Measurements from ENCODE around the gene TMED10. TPM values are rescaled to one million over a fixed set of nuclear protein-coding genes. Genes with fewer than 3 reads are reported as not detected.
"Not testable (repeated sequence)": the region's sequence is repeated elsewhere in the genome, so short reads cannot be mapped to it uniquely, and the experiment has no call there.

TMED10 gene
- total and polyA plus RNA-seq, 2 donors (not counting 1 experiment from before 2014, with no cell fraction given) = 223 to 333 TPM

DNA sequence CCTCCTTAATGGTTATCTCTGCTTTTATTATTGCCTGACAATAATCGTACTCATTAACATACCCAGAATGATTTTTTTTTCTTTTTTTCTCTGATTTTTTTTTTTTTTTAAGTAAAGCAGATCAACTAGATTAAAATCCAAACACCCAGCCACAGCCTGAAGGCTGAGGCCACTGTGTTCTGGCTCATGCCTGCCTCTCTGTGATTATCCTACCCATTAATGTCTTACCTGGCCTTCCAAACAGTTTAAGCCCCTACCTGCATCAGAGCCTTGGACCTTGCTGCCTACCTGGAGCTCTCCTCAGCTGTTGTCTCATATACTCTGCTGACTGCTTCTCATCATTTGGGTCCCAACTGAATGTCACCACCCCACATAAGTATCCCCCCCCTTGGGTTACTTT, 6.8 kb upstream of the TMED10 start:
- Histone ChIP-seq H3K9ac (ENCODE audit: insufficient read depth, low read length) (no peak overlapping the region), H3K4me3 (replicated peaks in 1 of 4; ENCODE audit: control extremely low read depth in 1 of 4, insufficient read depth in 1 of 4, low read depth in 3 of 4, low read length in 4 of 4) (no peak overlapping the region), H3K27ac (ENCODE audit: insufficient read depth, low read length) (no peak overlapping the region), H2AFZ (ENCODE audit: low read length) (no peak overlapping the region), H3K79me2 (ENCODE audit: control insufficient read depth, insufficient read depth, low read length) (no peaks in the 10 kb centered on the region), H3K36me3 (ENCODE audit: control insufficient read depth, insufficient read depth, low read length) (no peaks in the 10 kb centered on the region), H3K9me3 (ENCODE audit: control insufficient read depth, insufficient read depth, low read depth, low read length) (no peaks in the 10 kb centered on the region), H3K4me2 (ENCODE audit: extremely low read depth, insufficient read depth, low read length) (no peak overlapping the region), H4K20me1 (ENCODE audit: control insufficient read depth, extremely low read depth, insufficient read depth, low read length) (no peaks in the 10 kb centered on the region), H3K27me3 (ENCODE audit: control insufficient read depth, insufficient read depth, low read length) (no peaks in the 10 kb centered on the region), H3K4me1 (ENCODE audit: control insufficient read depth, extremely low read depth, insufficient read depth, low read length) (peaks cover 2% of the 10 kb centered on the region)
- no peak for DNase-seq (ENCODE audit: low read depth in 2 of 2)
- TF ChIP-seq, protein P1, sequence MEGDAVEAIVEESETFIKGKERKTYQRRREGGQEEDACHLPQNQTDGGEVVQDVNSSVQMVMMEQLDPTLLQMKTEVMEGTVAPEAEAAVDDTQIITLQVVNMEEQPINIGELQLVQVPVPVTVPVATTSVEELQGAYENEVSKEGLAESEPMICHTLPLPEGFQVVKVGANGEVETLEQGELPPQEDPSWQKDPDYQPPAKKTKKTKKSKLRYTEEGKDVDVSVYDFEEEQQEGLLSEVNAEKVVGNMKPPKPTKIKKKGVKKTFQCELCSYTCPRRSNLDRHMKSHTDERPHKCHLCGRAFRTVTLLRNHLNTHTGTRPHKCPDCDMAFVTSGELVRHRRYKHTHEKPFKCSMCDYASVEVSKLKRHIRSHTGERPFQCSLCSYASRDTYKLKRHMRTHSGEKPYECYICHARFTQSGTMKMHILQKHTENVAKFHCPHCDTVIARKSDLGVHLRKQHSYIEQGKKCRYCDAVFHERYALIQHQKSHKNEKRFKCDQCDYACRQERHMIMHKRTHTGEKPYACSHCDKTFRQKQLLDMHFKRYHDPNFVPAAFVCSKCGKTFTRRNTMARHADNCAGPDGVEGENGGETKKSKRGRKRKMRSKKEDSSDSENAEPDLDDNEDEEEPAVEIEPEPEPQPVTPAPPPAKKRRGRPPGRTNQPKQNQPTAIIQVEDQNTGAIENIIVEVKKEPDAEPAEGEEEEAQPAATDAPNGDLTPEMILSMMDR (conservative IDR thresholded peaks at IDR 0.05 in 1 of 2, IDR thresholded peaks at IDR 0.05 in 1 of 2; ENCODE audit: low read depth in 1 of 2, low read length in 2 of 2) = no peak
- TF ChIP-seq EZH2 (IDR thresholded peaks at IDR 0.05; ENCODE audit: low read length, missing control alignments) = no peak

DNA sequence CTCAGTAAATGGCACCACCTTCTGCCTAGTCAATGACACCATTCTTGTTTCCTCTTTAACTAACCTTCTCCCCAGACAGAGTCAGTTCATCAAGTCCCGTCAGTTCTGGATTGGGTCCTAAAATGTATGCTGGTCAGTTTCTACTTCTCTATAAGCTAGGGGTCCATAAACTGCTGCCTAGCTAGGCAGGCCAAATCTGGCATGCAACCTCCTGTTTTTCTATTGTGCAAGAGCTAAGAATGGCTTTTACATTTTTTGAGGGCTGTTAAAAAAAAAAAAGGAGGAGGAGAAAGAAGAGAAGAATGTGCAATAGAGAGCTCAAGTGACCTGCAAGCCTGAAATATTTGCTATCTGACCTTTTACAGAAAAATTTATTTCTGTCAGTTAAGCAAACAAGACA, 6.4 kb upstream of the TMED10 start:
- Histone ChIP-seq H4K20me1 (ENCODE audit: control insufficient read depth, extremely low read depth, insufficient read depth, low read length) (no peaks in the 10 kb centered on the region), H3K27me3 (ENCODE audit: control insufficient read depth, insufficient read depth, low read length) (no peaks in the 10 kb centered on the region), H3K4me3 (replicated peaks in 1 of 4; ENCODE audit: control extremely low read depth in 1 of 4, insufficient read depth in 1 of 4, low read depth in 3 of 4, low read length in 4 of 4) (no peak overlapping the region), H3K27ac (ENCODE audit: insufficient read depth, low read length) (no peak overlapping the region), H3K79me2 (ENCODE audit: control insufficient read depth, insufficient read depth, low read length) (no peaks in the 10 kb centered on the region), H3K9ac (ENCODE audit: insufficient read depth, low read length) (no peak overlapping the region), H3K36me3 (ENCODE audit: control insufficient read depth, insufficient read depth, low read length) (no peaks in the 10 kb centered on the region), H3K4me1 (ENCODE audit: control insufficient read depth, extremely low read depth, insufficient read depth, low read length) (peaks cover 2% of the 10 kb centered on the region), H3K4me2 (ENCODE audit: extremely low read depth, insufficient read depth, low read length) (no peak overlapping the region), H2AFZ (ENCODE audit: low read length) (no peak overlapping the region), H3K9me3 (ENCODE audit: control insufficient read depth, insufficient read depth, low read depth, low read length) (no peaks in the 10 kb centered on the region)
- peak; percentile 72 to 76 for DNase-seq (ENCODE audit: low read depth in 2 of 2)
- no peak for TF ChIP-seq EZH2 (IDR thresholded peaks at IDR 0.05; ENCODE audit: low read length, missing control alignments)
- TF ChIP-seq, protein P1 (conservative IDR thresholded peaks at IDR 0.05 in 1 of 2, IDR thresholded peaks at IDR 0.05 in 1 of 2; ENCODE audit: low read depth in 1 of 2, low read length in 2 of 2) = no peak

DNA sequence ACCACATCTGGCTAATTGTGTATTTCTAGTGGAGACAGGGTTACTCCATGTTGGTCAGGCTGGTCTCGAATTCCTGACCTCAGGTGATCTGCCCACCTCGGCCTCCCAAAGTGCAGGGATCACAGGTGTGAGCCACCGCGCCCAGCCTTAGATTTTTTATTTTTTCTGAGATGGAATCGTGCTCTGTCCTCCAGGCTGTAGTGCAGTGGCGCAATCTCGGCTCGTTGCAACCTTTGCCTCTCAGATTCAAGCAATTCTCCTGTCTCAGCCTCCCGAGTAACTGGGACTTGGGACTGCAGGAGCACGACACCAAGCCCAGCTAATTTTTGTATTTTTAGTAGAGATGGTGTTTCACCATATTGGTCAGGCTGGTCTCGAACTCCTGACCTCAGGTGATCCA, 5.8 kb upstream of the TMED10 start:
- not testable (repeated sequence) for DNase-seq (ENCODE audit: low read depth in 2 of 2); H3K79me2 ChIP-seq (ENCODE audit: control insufficient read depth, insufficient read depth, low read length); H3K4me1 ChIP-seq (ENCODE audit: control insufficient read depth, extremely low read depth, insufficient read depth, low read length); H3K9ac ChIP-seq (ENCODE audit: insufficient read depth, low read length); H4K20me1 ChIP-seq (ENCODE audit: control insufficient read depth, extremely low read depth, insufficient read depth, low read length); H3K9me3 ChIP-seq (ENCODE audit: control insufficient read depth, insufficient read depth, low read depth, low read length); H3K27ac ChIP-seq (ENCODE audit: insufficient read depth, low read length); H3K27me3 ChIP-seq (ENCODE audit: control insufficient read depth, insufficient read depth, low read length); H3K4me2 ChIP-seq (ENCODE audit: extremely low read depth, insufficient read depth, low read length); H3K4me3 ChIP-seq (replicated peaks in 1 of 4; ENCODE audit: control extremely low read depth in 1 of 4, insufficient read depth in 1 of 4, low read depth in 3 of 4, low read length in 4 of 4); H3K36me3 ChIP-seq (ENCODE audit: control insufficient read depth, insufficient read depth, low read length); H2AFZ ChIP-seq (ENCODE audit: low read length)
